Activated CD4-positive, alpha-beta T cell treated with anti-CD3 and anti-CD28 coated beads, Interleukin-2, amount 50 U/mL, for 1 hour (primary cell): ENCODE results near the gene RNF13.
"Not testable (repeated sequence)": the region's sequence is repeated elsewhere in the genome, so short reads cannot be mapped to it uniquely, and the experiment has no call there.

ENCODE experiments used
- DNase-seq: peaks from one replicate; pipeline ENCODE4 v3.0.0-alpha.2; 2020

Gene RNF13

GRCh38 chr3:149844091-149844490 lies 31.1 kb downstream of the RNF13 start:
- DNase-seq: no peak

GRCh38 chr3:149845570-149846244 lies 32.7 kb downstream of the RNF13 start:
- no peak for DNase-seq

GRCh38 chr3:149848238-149848637 lies 35.2 kb downstream of the RNF13 start:
- no peak for DNase-seq

- DNase-seq: no peak
Measured at GRCh38 chr3:149848688-149849087, 35.7 kb downstream of the RNF13 start.

- DNase-seq: no peak
Measured at GRCh38 chr3:149850787-149851584, 38.0 kb downstream of the RNF13 start.

- DNase-seq: no peak
Measured at GRCh38 chr3:149858911-149859310, 45.9 kb downstream of the RNF13 start.

GRCh38 chr3:149860881-149861280 lies 47.9 kb downstream of the RNF13 start:
- DNase-seq: no peak

- DNase-seq: no peak
Measured at GRCh38 chr3:149867563-149867962, 54.5 kb downstream of the RNF13 start.

- DNase-seq: no peak
Measured at GRCh38 chr3:149871855-149872254, 58.8 kb downstream of the RNF13 start.

GRCh38 chr3:149872589-149872988 lies 59.6 kb downstream of the RNF13 start:
- no peak for DNase-seq

- DNase-seq: no peak
Measured at GRCh38 chr3:149877668-149878067, 64.7 kb downstream of the RNF13 start.

GRCh38 chr3:149879872-149880271 lies 66.9 kb downstream of the RNF13 start:
- DNase-seq: peak; percentile 18

- DNase-seq: no peak
Measured at GRCh38 chr3:149881879-149882278, 68.9 kb downstream of the RNF13 start.

- no peak for DNase-seq
Measured at GRCh38 chr3:149883134-149883533, 70.1 kb downstream of the RNF13 start.

- not testable (repeated sequence) for DNase-seq
Measured at GRCh38 chr3:149883860-149884259, 70.8 kb downstream of the RNF13 start.

- DNase-seq: not testable (repeated sequence)
Measured at GRCh38 chr3:149884848-149885247, 71.8 kb downstream of the RNF13 start.

- no peak for DNase-seq
Measured at GRCh38 chr3:149886957-149887356, 73.9 kb downstream of the RNF13 start.

GRCh38 chr3:149891621-149892020 lies 78.6 kb downstream of the RNF13 start:
- no peak for DNase-seq

- DNase-seq: no peak
Measured at GRCh38 chr3:149892371-149892770, 79.4 kb downstream of the RNF13 start.

- no peak for DNase-seq
Measured at GRCh38 chr3:149894205-149894604, 81.2 kb downstream of the RNF13 start.

GRCh38 chr3:149895339-149895738 lies 82.3 kb downstream of the RNF13 start:
- DNase-seq: no peak

GRCh38 chr3:149895769-149896168 lies 82.8 kb downstream of the RNF13 start:
- no peak for DNase-seq

GRCh38 chr3:149898771-149899170 lies 85.8 kb downstream of the RNF13 start:
- DNase-seq: no peak

- DNase-seq: no peak
Measured at GRCh38 chr3:149900322-149900721, 87.3 kb downstream of the RNF13 start.
